Coronary artery (tissue), 2 donors: ENCODE data around the gene PAFAH2.
A peak's percentile ranks its signal among the peaks of the same experiment; 100 is the strongest.

ENCODE experiments used
- DNase-seq: peaks from one replicate; pipeline ENCODE4 v3.0.0-alpha.2; 2017; ENCODE audit warnings: low spot score
- H3K27ac ChIP-seq, 2 donors: fragments of 200-600 bp; sonication (generic); one replicate each; pipeline ENCODE4 v1.5.1; 2016 to 2019
- H3K4me3 ChIP-seq: fragments of 200-600 bp; sonication (generic); 2 replicates; pipeline ENCODE4 v1.5.1; 2016; ENCODE audit warnings: mild to moderate bottlenecking, moderate library complexity
- CTCF ChIP-seq: fragments of 200-600 bp; sonication (generic); IDR thresholded peaks from one replicate; pipeline ENCODE4 v1.5.1; 2019; ENCODE audit warnings: antibody characterized with exemption

PAFAH2 gene

GRCh38 chr1:25929016-25929415, 68.8 kb downstream of the PAFAH2 start:
- Histone ChIP-seq H3K4me3 (no peak overlapping the region), H3K27ac (no peak overlapping the region)
- no peak for DNase-seq
- no peak for TF ChIP-seq CTCF

DNA sequence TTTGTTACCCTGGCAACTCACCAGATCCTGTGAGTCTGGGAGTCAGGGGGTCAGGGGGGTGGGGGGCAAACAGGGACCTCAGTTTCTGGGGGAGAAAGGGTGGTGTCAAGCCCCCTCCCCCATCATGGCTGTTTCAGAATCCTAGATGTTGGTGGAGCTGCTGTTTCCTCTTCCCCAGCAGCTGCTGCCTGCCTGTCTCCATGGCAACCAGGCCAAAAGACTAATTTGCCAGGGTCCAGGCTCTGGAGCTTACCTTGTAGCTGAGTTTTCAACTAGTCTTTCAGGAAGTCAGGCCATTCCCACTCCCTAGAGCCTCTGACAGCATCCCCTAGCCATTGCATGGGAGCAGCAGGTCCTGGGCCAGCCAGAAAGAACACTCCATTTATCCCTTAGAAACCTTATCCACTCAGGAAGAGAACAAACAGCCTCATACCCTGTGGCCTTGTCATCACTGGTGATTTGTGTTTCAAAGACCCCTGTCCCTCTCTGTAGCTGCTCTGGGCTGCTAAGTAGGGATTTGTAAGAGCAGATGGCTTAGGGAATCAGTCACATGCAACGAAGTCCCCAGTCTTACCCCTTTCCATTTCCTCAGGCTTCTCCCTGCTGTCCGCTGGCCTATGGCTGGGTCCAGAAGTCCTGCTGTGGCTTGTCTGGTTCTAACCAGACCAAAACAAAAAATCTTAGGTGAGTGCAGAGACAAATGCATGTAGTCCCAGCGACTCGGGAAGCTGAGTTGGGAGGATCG, 70.2 kb downstream of the PAFAH2 start:
- no peak overlapping the region for H3K27ac ChIP-seq
- H3K4me3 ChIP-seq: no peak overlapping the region
- no peak for DNase-seq
- no peak for TF ChIP-seq CTCF

GRCh38 chr1:25926731-25927496, 70.9 kb downstream of the PAFAH2 start:
- Histone ChIP-seq H3K4me3 (no peak overlapping the region), H3K27ac (no peak overlapping the region)
- no peak for DNase-seq
- TF ChIP-seq CTCF: no peak

DNA sequence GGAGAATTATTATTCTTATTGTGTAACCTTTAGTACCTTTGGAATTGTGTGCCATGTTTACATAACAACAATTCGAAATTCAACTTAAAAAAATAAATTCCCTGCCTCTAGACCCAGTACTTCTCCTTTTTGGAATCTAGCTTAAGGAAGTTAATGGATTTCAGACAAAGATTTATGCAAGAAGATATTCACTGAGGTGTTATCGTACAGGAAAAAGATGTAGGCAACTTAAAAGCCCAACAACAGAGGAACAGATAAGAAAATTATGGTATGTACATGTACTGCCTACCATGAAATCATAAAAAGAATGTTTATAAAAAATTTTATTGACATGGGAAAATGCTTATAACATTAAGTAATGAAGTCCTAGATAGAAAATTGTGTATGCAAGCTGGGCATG, 73.4 kb downstream of the PAFAH2 start:
- H3K27ac ChIP-seq: no peak overlapping the region
- TF ChIP-seq CTCF: no peak
- no peak overlapping the region for H3K4me3 ChIP-seq
- DNase-seq: no peak

DNA sequence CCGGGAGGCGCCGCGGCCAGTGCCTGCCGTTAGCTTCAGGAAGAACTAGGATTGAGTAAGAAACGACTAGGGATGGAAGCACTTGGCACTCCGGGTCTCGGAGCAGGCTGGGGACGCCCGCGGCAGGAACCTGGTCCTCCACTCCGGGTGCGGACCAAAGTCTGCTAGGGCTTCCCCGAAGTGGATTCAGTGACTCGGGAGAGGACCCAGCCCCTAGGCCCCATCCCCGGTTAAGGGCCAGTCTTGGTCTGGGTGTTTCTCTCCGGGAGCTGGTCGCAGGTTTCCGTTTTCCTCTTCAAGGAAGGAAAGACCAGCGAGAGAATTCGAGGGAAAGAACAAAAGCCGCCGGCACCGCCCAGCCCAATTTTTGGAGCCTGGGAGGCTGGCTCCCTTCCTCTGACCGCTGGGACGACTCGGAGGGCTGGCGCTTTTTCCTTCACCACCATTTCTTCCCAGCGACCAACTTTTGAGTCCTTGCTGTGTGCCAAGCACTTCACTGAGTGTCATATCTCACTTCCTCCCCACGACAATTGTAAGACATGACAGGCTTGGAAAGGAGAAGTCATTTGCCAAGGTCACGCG, 74.8 kb downstream of the PAFAH2 start:
- Histone ChIP-seq H3K27ac (peak overlapping the region; percentile 86 to 90), H3K4me3 (peak overlapping the region; percentile 80)
- no peak for DNase-seq
- TF ChIP-seq CTCF: no peak

- no peak for TF ChIP-seq CTCF
- peak; percentile 77 for DNase-seq
- H3K27ac ChIP-seq: peak overlapping the region; percentile 86 to 90
- peak overlapping the region; percentile 80 for H3K4me3 ChIP-seq
Observed at GRCh38 chr1:25922056-25922970, 75.5 kb downstream of the PAFAH2 start.
